NCI-H1694 (cell line): Measurements from ENCODE around the gene MYCN.
"Not testable (repeated sequence)": the region's sequence is repeated elsewhere in the genome, so short reads cannot be mapped to it uniquely, and the experiment has no call there.

Experiments
- DNase-seq: peaks from one replicate; lab custom pipeline; 2025; lab: John Stamatoyannopoulos, UW

The MYCN gene

GRCh38 chr2:15957881-15958713 lies 17.7 kb downstream of the MYCN start:
- no peak for DNase-seq

GRCh38 chr2:15959331-15960153 lies 19.2 kb downstream of the MYCN start:
- no peak for DNase-seq

GRCh38 chr2:15960154-15960520 lies 19.8 kb downstream of the MYCN start:
- DNase-seq, result not testable (repeated sequence)

- not testable (repeated sequence) for DNase-seq
Measured at GRCh38 chr2:15963109-15963976, 23.0 kb downstream of the MYCN start.

GRCh38 chr2:15963977-15964670 lies 23.8 kb downstream of the MYCN start:
- DNase-seq, result no peak

GRCh38 chr2:15964936-15965563 lies 24.7 kb downstream of the MYCN start:
- DNase-seq, result no peak

GRCh38 chr2:15965564-15966019 lies 25.2 kb downstream of the MYCN start:
- no peak for DNase-seq

- DNase-seq, result no peak
Measured at GRCh38 chr2:15967415-15968279, 27.3 kb downstream of the MYCN start.

GRCh38 chr2:15968280-15969178 lies 28.2 kb downstream of the MYCN start:
- DNase-seq, result no peak

GRCh38 chr2:15969214-15969613 lies 28.9 kb downstream of the MYCN start:
- DNase-seq, result no peak

GRCh38 chr2:15970701-15971100 lies 30.4 kb downstream of the MYCN start:
- no peak for DNase-seq

- no peak for DNase-seq
Measured at GRCh38 chr2:15971351-15971750, 31.0 kb downstream of the MYCN start.

- DNase-seq, result no peak
Measured at GRCh38 chr2:15971831-15972522, 31.6 kb downstream of the MYCN start.

GRCh38 chr2:15973481-15974401 lies 33.4 kb downstream of the MYCN start:
- DNase-seq, result no peak

- no peak for DNase-seq
Measured at GRCh38 chr2:15974565-15975260, 34.4 kb downstream of the MYCN start.

- DNase-seq, result no peak
Measured at GRCh38 chr2:15975261-15975600, 34.9 kb downstream of the MYCN start.

GRCh38 chr2:15975676-15976075 lies 35.3 kb downstream of the MYCN start:
- no peak for DNase-seq
